ENCODE data around the gene CDH13.

GRCh38 chr16:83810901-83811300, 1184.1 kb downstream of the CDH13 start:
- TF ChIP-seq, protein P1, sequence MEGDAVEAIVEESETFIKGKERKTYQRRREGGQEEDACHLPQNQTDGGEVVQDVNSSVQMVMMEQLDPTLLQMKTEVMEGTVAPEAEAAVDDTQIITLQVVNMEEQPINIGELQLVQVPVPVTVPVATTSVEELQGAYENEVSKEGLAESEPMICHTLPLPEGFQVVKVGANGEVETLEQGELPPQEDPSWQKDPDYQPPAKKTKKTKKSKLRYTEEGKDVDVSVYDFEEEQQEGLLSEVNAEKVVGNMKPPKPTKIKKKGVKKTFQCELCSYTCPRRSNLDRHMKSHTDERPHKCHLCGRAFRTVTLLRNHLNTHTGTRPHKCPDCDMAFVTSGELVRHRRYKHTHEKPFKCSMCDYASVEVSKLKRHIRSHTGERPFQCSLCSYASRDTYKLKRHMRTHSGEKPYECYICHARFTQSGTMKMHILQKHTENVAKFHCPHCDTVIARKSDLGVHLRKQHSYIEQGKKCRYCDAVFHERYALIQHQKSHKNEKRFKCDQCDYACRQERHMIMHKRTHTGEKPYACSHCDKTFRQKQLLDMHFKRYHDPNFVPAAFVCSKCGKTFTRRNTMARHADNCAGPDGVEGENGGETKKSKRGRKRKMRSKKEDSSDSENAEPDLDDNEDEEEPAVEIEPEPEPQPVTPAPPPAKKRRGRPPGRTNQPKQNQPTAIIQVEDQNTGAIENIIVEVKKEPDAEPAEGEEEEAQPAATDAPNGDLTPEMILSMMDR (IDR thresholded peaks at IDR 0.05) = no peak
- TF ChIP-seq POLR2A (IDR thresholded peaks at IDR 0.05) = no peak

All from thyroid gland (tissue), 4 donors.